OCI-M2 (cell line): ENCODE measurements around the gene MACROH2A2.

Experiments
- DNase-seq: peaks from one replicate; lab custom pipeline; 2025; ENCODE audit not compliant: unreplicated experiment; lab: John Stamatoyannopoulos, UW

MACROH2A2 gene

GRCh38 chr10:70126700-70127395 is 74.2 kb downstream of the MACROH2A2 start:
- no peak for DNase-seq

GRCh38 chr10:70130878-70131559 is 78.4 kb downstream of the MACROH2A2 start:
- DNase-seq: no peak

- DNase-seq: no peak
Observed at GRCh38 chr10:70131560-70131937, 78.9 kb downstream of the MACROH2A2 start.

- DNase-seq: no peak
Observed at GRCh38 chr10:70132098-70133029, 79.7 kb downstream of the MACROH2A2 start, which contains the start of gene AIFM2. TSS of gene AIFM2 (minus strand) at chr10:70132825. CDS start at chr10:70124084, 8,741 bp downstream.

GRCh38 chr10:70135046-70135445 is 82.4 kb downstream of the MACROH2A2 start:
- DNase-seq: no peak

- no peak for DNase-seq
Observed at GRCh38 chr10:70135684-70136083, 83.0 kb downstream of the MACROH2A2 start.

GRCh38 chr10:70137135-70137534 is 84.5 kb downstream of the MACROH2A2 start:
- DNase-seq: no peak

- no peak for DNase-seq
Observed at GRCh38 chr10:70137927-70138883, 85.6 kb downstream of the MACROH2A2 start.

- DNase-seq: no peak
Observed at GRCh38 chr10:70139151-70139996, 86.7 kb downstream of the MACROH2A2 start.

GRCh38 chr10:70139997-70140250 is 87.3 kb downstream of the MACROH2A2 start:
- no peak for DNase-seq

- DNase-seq: no peak
Observed at GRCh38 chr10:70140297-70140696, 87.7 kb downstream of the MACROH2A2 start.

- no peak for DNase-seq
Observed at GRCh38 chr10:70142555-70142954, 89.9 kb downstream of the MACROH2A2 start.

GRCh38 chr10:70144372-70145110 is 91.9 kb downstream of the MACROH2A2 start:
- DNase-seq: no peak

- DNase-seq: no peak
Observed at GRCh38 chr10:70145166-70145665, 92.6 kb downstream of the MACROH2A2 start.

GRCh38 chr10:70145666-70146488 is 93.2 kb downstream of the MACROH2A2 start:
- no peak for DNase-seq

- peak; percentile 90 for DNase-seq
Observed at GRCh38 chr10:70146489-70147258, 94.0 kb downstream of the MACROH2A2 start, which contains the start of gene TYSND1. TSS of gene TYSND1 (minus strand) at chr10:70146700. CDS start at chr10:70146586, 114 bp downstream.

- no peak for DNase-seq
Observed at GRCh38 chr10:70147259-70147625, 94.6 kb downstream of the MACROH2A2 start.
